ENCODE measurements around the gene ATP2B3.

Gene ATP2B3

DNA sequence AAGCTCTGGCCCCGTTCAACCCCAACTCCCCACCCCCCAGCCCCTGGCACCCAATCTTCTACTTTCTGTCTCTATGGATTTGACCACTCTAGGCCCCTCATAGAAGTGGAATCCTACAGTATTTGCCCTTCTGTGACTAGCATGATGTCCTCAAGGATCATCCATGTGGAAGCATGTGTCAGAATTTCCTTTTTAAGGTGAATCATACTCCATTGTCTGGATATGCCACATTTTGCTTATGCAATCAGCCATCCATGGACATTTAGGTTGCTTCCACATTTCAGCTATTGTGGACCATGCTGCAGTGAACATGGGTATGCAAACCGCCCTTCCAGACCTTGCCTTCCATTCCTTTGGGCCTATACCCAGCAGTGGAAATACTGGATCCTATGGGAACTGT lies 66.0 kb downstream of the ATP2B3 start:
- WGBS, 2 experiments (ENCODE audit: insufficient coverage in 2 of 2) = no CpG with 5 or more reads among the region's 2 CpGs
- Histone ChIP-seq H3K4me1 (ENCODE audit: control insufficient read depth, insufficient read depth, low read length, poor library complexity, severe bottlenecking) (no peaks in the 10 kb centered on the region), H3K9me3 (ENCODE audit: control insufficient read depth, low read length) (no peaks in the 10 kb centered on the region), H3K36me3 (ENCODE audit: control insufficient read depth, insufficient read depth, low read length) (peaks cover 12% of the 10 kb centered on the region), H3K27ac (ENCODE audit: low read depth, low read length, severe bottlenecking) (no peak overlapping the region), H3K4me3 (ENCODE audit: extremely low read depth, insufficient read depth, low read length, poor library complexity, severe bottlenecking) (no peak overlapping the region)

DNA sequence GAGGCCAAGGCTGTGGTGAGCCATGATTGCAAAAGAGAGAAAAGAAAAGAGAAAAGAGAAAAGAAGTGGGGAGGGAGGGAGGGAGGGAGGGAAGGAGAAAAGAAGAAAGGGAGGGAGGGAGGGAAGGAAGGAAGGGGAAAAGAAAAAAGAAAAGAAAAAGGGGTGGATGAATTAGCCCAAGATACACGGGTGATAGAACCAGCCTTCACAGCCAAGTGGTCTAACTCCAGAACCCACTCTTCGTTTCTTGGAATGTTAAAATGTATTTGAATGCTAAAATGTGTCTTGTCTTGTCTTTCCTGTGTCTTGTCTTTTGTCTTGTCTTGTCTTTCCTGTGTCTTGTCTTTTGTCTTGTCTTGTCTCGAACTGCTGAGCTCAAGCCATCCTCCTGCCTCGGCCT lies 68.4 kb downstream of the ATP2B3 start:
- Histone ChIP-seq H3K4me1 (ENCODE audit: control insufficient read depth, insufficient read depth, low read length, poor library complexity, severe bottlenecking) (no peaks in the 10 kb centered on the region), H3K36me3 (ENCODE audit: control insufficient read depth, insufficient read depth, low read length) (peaks cover 17% of the 10 kb centered on the region), H3K4me3 (ENCODE audit: extremely low read depth, insufficient read depth, low read length, poor library complexity, severe bottlenecking) (no peak overlapping the region), H3K27ac (ENCODE audit: low read depth, low read length, severe bottlenecking) (no peak overlapping the region), H3K9me3 (ENCODE audit: control insufficient read depth, low read length) (no peaks in the 10 kb centered on the region)
- 92 to 100% methylated on average over 1 to 2 of the region's 4 CpGs for WGBS, 2 experiments (ENCODE audit: insufficient coverage in 2 of 2)

DNA sequence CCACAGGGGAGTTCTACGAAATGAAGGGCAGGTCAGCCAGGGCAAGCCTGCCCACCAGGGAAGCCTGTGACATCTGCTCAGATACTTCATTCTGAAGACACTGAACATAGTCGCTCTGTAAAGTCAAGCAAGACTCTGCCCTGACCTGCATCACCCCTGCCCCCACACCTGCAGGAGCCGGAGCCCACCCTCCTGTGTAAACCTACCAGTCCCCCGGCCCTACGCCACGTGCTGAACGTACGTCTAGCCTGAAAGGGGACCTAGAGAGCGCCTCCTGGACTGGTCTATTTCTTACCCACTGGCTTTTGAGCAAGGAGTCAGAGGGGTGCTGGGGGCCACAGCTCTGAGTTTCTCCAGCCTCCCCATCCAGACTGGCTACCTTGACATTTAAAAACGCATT lies 69.9 kb downstream of the ATP2B3 start:
- Histone ChIP-seq H3K27ac (ENCODE audit: low read depth, low read length, severe bottlenecking) (no peak overlapping the region), H3K4me3 (ENCODE audit: extremely low read depth, insufficient read depth, low read length, poor library complexity, severe bottlenecking) (no peak overlapping the region), H3K4me1 (ENCODE audit: control insufficient read depth, insufficient read depth, low read length, poor library complexity, severe bottlenecking) (no peaks in the 10 kb centered on the region), H3K9me3 (ENCODE audit: control insufficient read depth, low read length) (no peaks in the 10 kb centered on the region), H3K36me3 (ENCODE audit: control insufficient read depth, insufficient read depth, low read length) (peaks cover 17% of the 10 kb centered on the region)
- 100% methylated on average over 2 to 8 of the region's 10 CpGs for WGBS, 2 experiments (ENCODE audit: insufficient coverage in 2 of 2)

DNA sequence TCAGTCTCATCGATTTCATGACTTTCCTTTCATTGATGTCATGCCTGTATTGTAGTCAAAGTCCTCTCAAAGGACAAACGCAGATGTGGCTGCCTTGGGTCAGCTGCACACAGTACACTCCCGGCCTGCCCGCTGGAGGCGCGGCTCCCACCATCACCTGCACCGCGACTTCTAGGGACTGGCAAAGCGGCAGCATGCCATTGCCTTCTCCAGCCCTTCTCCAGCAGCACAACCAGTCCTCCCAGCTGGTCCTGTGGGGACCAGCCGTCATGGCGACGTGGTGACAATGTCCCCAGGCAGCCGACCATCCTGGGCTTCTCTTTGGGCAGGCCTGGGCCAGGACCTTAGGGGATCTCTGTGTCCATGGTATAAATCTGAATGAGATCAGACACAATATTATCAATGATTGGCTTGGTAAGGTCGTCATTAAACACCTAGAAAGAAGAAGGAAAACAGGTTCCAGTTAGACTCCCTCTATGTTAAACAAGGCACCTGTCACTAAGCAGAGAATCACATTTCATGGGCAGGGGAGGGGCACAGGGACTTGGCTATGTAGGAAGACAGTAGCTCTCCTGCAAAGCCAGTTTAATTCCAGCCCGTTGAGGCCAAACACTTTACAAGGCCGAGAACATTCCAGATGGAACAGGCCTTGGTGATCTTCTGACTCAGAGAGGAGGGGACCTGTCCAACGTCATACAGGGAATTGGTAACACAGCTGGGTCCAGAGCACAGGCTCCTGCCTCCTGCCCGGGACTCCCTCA lies 70.8 kb downstream of the ATP2B3 start:
- no peaks in the 10 kb centered on the region for H3K9me3 ChIP-seq (ENCODE audit: control insufficient read depth, low read length)
- H3K4me3 ChIP-seq (ENCODE audit: extremely low read depth, insufficient read depth, low read length, poor library complexity, severe bottlenecking) = no peak overlapping the region
- H3K4me1 ChIP-seq (ENCODE audit: control insufficient read depth, insufficient read depth, low read length, poor library complexity, severe bottlenecking) = no peaks in the 10 kb centered on the region
- peaks cover 22% of the 10 kb centered on the region for H3K36me3 ChIP-seq (ENCODE audit: control insufficient read depth, insufficient read depth, low read length)
- no peak overlapping the region for H3K27ac ChIP-seq (ENCODE audit: low read depth, low read length, severe bottlenecking)
- 89 to 90% methylated on average over 2 to 3 of the region's 18 CpGs for WGBS, 2 experiments (ENCODE audit: insufficient coverage in 2 of 2)

DNA sequence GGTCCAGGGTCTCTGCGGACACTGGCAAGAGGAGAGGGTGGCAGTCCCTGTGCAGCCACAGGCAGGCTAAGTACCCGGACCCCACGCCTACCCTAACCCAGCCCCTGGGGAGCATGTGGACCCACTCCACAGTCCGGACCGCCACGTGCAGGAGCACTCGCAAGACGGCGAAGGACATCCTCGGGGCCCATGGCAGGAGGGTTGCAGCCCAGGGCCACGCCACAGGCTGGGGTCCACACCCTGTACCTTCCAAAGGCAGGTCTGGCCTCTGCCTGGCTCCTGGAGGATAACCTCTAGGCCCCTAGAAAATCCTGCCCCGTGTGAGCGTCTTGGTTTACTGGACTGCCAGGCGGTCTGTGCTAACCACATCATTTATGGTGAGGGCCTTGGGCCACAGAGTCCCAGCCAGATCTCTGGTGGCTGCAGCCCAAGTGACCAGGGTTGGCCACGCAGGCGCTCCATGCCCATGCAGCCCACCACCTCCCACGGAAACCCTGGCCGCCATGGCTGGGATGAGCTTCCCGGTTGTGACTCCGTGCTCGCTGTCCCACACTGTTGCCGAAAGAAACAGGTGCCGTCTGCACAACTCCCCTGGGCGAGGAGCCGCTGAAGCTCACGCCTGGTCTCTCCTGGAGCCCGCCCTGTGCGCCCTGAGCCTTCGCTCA lies 71.5 kb downstream of the ATP2B3 start:
- no peak overlapping the region for H3K4me3 ChIP-seq (ENCODE audit: extremely low read depth, insufficient read depth, low read length, poor library complexity, severe bottlenecking)
- WGBS, 2 experiments (ENCODE audit: insufficient coverage in 2 of 2) = 100% methylated on average over 4 to 6 of the region's 29 CpGs
- H3K4me1 ChIP-seq (ENCODE audit: control insufficient read depth, insufficient read depth, low read length, poor library complexity, severe bottlenecking) = no peaks in the 10 kb centered on the region
- peaks cover 23% of the 10 kb centered on the region for H3K36me3 ChIP-seq (ENCODE audit: control insufficient read depth, insufficient read depth, low read length)
- no peak overlapping the region for H3K27ac ChIP-seq (ENCODE audit: low read depth, low read length, severe bottlenecking)
- H3K9me3 ChIP-seq (ENCODE audit: control insufficient read depth, low read length) = no peaks in the 10 kb centered on the region

DNA sequence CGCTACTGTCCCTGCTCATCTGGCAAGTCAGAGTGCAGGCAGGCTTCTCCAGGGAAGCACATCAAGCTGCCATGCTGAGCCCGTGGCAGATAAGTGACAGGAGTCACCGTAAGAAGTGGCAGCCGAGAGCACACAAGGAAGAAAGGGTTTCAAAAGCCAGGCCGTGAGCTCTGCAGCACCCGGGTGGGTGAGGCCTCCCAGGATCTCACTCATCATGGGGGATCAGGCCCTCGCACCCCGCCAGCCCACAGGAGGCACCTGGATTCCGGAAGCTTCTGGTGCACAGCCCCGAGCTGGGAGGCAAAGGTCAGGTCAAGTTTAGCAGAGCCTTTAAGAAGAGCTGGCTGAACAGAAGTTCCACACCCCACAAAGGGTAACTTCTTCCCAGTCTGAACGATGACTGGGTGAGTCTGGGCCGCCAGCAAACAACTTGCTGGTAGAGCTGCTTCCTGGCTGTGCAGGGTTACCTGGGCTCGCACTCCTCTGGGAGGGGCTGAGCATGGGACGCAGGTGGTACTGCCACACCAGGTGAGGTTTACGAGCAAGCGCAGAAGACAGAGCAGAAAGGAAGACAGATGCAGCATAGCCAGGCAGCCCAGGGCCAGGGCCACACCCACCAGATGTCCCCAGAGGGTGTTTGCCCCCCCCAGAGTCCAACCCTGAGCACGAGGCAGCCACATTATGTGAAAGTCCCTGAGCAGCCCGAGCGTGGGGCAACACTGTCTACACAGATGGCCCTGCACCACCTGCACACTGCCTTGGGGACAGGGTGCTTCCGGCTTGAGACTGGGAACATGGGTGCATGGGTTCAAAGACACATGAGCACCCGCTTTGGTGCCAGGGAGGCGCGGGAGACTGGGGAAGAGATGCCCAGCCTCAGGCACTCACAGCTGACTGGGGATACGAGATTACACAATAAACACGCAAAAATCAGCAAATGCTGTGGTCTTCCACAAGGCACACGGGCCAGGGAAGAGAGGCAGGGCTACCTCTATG lies 73.8 kb downstream of the ATP2B3 start:
- H3K27ac ChIP-seq (ENCODE audit: low read depth, low read length, severe bottlenecking) = no peak overlapping the region
- peaks cover 30% of the 10 kb centered on the region for H3K36me3 ChIP-seq (ENCODE audit: control insufficient read depth, insufficient read depth, low read length)
- no peaks in the 10 kb centered on the region for H3K9me3 ChIP-seq (ENCODE audit: control insufficient read depth, low read length)
- H3K4me1 ChIP-seq (ENCODE audit: control insufficient read depth, insufficient read depth, low read length, poor library complexity, severe bottlenecking) = no peaks in the 10 kb centered on the region
- no peak overlapping the region for H3K4me3 ChIP-seq (ENCODE audit: extremely low read depth, insufficient read depth, low read length, poor library complexity, severe bottlenecking)
- WGBS, 2 experiments (ENCODE audit: insufficient coverage in 2 of 2) = 94% methylated on average over 9 to 17 of the region's 26 CpGs

DNA sequence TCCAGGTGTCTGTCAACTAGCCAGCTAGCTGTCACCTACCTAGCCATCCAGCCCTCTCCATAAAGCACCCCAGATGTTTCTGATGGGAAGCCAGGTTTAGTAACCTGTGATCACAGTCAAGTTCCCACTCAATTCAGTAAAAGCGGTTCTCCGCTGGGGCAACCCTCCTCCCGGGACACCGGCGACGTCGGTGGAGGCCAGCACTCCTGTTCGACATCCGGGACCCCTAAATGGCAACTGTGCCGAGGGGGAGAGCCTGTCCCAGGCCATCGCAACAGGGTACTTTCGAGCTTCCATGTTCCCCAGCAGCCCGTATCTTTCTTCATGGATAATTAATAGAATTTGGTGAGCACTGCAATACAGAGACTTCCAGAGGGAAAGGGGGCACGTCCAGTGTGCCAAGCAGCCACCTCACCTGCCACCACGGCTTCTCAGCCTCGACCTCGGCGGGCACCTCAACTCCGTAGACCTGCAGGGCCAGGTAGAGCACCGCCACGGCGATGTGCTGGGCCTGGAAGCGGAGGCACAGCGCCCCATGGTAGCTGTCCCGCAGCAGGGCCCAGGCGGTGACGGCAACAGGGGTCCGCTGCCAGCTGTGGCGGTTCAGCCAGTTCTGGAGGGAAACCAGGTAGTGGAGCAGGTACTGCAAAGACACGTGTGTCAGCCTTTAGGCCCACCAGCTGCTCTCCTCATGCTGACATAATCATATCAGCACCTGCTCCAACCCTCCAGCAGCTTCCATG lies 74.8 kb downstream of the ATP2B3 start:
- 95 to 98% methylated on average over 5 to 13 of the region's 30 CpGs for WGBS, 2 experiments (ENCODE audit: insufficient coverage in 2 of 2)
- Histone ChIP-seq H3K36me3 (ENCODE audit: control insufficient read depth, insufficient read depth, low read length) (peaks cover 33% of the 10 kb centered on the region), H3K9me3 (ENCODE audit: control insufficient read depth, low read length) (no peaks in the 10 kb centered on the region), H3K4me3 (ENCODE audit: extremely low read depth, insufficient read depth, low read length, poor library complexity, severe bottlenecking) (no peak overlapping the region), H3K27ac (ENCODE audit: low read depth, low read length, severe bottlenecking) (no peak overlapping the region), H3K4me1 (ENCODE audit: control insufficient read depth, insufficient read depth, low read length, poor library complexity, severe bottlenecking) (peaks cover 2% of the 10 kb centered on the region)

DNA sequence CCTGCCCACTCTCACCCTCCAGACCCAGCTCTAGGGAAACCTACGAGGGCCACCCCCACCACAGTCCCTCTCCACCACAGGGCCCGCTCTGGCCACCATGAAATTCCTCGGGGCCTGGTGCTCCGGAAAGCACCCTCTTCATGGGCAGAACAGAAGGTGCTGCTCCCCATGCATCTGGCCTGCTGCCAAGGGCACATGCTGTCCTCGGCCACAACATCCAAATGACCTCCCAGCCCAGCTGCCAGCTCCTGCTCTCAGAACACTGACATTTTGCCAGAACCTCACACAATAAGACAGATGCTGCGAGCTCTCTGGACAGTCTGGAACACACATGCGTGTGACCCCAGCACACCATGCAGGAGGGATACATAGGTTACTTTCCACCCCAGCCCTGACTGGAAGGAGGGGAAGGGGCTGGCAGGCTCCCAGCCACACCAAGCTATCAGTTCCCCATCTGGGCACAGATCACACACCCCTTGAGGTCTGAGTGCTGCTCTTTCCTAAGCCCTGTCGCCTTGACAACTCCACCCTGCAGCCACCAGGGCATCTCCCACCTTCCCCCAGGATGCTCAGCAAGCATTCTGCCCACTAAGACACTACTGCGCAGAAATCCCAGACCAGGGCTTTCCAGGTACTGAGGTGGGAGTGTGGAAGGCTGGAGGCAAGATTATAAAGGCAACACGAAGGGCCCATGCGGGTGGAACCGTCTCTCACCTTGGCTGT lies 75.7 kb downstream of the ATP2B3 start:
- H3K27ac ChIP-seq (ENCODE audit: low read depth, low read length, severe bottlenecking) = no peak overlapping the region
- peaks cover 4% of the 10 kb centered on the region for H3K4me1 ChIP-seq (ENCODE audit: control insufficient read depth, insufficient read depth, low read length, poor library complexity, severe bottlenecking)
- H3K9me3 ChIP-seq (ENCODE audit: control insufficient read depth, low read length) = no peaks in the 10 kb centered on the region
- no peak overlapping the region for H3K4me3 ChIP-seq (ENCODE audit: extremely low read depth, insufficient read depth, low read length, poor library complexity, severe bottlenecking)
- peaks cover 25% of the 10 kb centered on the region for H3K36me3 ChIP-seq (ENCODE audit: control insufficient read depth, insufficient read depth, low read length)
- WGBS, 2 experiments (ENCODE audit: insufficient coverage in 2 of 2) = 100% methylated on average over 2 to 5 of the region's 12 CpGs

DNA sequence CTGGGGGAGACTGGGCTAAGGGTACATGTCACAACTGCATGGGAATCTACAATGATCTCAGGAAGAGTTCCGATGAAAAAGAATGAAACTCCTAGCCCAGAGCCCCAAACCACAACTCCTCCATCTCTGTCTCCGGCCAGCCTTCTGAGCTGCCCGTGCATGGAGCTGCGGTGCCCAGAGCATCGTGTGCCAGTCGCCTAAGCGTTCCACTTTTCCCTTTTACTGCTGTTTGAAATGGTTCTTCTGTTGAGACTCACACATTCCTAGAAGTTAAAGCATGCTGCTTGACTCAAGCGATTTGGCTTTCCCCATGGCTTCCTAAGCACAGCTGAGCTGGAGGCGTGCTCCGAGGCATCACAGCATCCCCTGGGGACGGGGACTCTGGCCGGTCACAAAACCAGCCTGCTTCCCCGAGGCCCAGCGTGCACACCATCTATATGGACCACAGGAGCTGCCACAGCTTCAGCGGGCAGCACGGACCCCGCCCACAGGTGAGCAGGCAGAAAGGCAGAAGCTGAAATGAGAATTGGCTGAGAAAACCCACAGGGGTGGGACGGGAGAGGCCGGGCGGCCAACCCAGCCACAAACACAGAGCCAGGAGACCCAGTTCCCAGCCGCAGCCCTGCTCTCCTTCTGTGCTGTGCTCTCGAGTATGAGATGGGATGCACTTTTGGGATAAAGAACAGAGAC lies 76.5 kb downstream of the ATP2B3 start:
- Histone ChIP-seq H3K4me1 (ENCODE audit: control insufficient read depth, insufficient read depth, low read length, poor library complexity, severe bottlenecking) (peaks cover 4% of the 10 kb centered on the region), H3K9me3 (ENCODE audit: control insufficient read depth, low read length) (no peaks in the 10 kb centered on the region), H3K4me3 (ENCODE audit: extremely low read depth, insufficient read depth, low read length, poor library complexity, severe bottlenecking) (no peak overlapping the region), H3K27ac (ENCODE audit: low read depth, low read length, severe bottlenecking) (no peak overlapping the region), H3K36me3 (ENCODE audit: control insufficient read depth, insufficient read depth, low read length) (peaks cover 18% of the 10 kb centered on the region)
- WGBS, 2 experiments (ENCODE audit: insufficient coverage in 2 of 2) = 88 to 91% methylated on average over 10 to 16 of the region's 22 CpGs
